ENCODE results near the gene PHACTR2.

PHACTR2 gene

GRCh38 chr6:143675946-143676345, 1.8 kb upstream of the PHACTR2 start:
- no peak for DNase-seq

GRCh38 chr6:143676437-143677045, 1.2 kb upstream of the PHACTR2 start:
- no peak for DNase-seq

- DNase-seq: no peak
Measured at GRCh38 chr6:143677577-143677890, 231 bp upstream of the PHACTR2 start.

- no peak for DNase-seq
Measured at GRCh38 chr6:143679041-143679440, 1.3 kb downstream of the PHACTR2 start.

GRCh38 chr6:143680141-143680540, 2.4 kb downstream of the PHACTR2 start:
- no peak for DNase-seq

DNA sequence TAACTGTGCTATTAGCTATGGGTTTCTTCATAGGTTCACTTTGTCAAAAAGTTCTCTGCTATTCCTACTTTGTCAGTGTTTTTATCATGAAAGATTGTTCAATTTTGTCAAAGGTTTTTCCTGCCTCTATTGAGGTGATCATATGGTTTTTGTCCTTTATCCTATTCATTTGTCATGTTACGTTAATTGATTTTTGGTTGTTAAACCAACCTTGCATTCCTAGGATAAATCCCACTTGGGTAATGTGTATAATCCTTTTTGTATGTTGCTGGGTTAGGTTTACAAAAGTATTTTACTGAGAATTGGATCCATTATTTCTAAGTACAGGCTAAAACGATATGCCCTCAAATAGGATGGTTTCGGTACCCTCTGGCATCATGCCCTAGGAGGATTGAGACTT, 5.0 kb downstream of the PHACTR2 start:
- DNase-seq: no peak

DNA sequence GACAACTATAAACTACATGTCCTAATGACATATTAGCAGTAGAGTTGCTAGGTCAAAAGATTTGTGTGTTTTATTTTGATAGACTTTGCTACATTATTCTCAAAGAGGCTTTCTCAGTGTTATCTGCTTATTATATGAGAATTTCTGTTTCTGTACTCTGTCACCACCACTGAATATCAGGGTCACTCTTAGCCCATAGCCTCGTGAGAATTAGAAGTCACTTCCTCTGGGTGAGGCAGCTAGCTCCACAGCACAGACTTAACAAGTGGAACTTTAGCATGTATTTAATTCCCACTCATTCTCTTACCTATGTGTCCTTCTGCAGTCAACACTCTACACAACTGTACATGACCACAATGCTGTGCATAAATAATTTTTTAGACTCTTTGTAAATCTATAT, 6.7 kb downstream of the PHACTR2 start:
- DNase-seq: no peak

DNA sequence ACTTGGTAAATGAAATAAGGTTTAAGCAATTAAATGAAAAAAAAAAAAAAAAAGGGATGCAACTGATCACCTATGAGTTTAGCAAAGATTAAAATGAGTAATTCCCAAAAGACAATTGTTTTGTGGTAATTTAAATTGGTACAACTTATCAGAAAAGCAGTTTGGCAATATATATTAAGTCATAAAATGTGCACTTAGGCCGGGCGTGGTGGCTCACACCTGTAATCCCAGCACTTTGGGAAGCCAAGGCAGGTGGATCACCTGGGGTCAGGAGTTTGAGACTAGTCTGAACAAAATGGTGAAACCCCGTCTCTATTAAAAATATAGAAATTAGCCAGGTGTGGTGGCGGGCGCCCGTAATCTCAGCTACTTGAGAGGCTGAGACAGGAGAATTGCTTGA, 7.9 kb downstream of the PHACTR2 start:
- no peak for DNase-seq

DNA sequence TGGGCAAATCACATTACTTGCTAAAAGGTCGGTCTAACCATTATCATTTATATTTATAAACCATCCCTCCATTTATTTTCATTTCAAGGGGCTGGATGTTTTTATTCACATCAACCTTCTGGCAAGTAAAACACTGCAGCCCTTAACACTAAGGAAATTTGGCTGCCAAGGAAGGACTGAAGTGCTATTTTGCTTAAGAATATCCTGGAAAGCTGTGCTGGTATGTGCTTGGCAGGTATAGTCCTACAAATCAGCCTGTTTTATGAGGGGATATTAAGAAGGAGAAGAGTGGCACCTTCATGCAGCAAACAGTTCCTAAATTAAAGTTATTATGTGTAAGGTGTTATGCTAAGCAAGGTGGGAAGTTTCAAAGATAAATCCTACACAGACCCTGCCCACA, 9.8 kb downstream of the PHACTR2 start:
- DNase-seq: no peak

GRCh38 chr6:143688681-143689080, 10.9 kb downstream of the PHACTR2 start:
- DNase-seq: no peak

DNA sequence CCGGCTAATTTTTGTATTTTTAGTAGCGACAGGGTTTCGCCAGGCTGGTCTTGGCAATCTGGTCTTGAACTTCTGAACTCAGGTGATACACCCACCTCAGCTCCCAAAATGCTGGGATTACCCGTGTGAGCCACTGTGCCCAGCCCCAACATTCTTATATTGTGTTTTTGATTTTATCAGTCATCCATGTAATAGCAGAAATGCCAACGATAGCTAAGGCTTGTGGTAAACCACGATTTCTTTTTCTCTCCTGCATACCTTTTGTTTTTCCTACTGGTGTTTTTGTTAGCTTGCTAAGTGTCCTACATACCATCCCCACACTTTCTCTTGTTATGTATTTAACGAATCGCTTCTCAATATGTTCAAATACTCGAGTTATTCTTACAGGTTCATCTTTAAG, 12.1 kb downstream of the PHACTR2 start:
- no peak for DNase-seq

- DNase-seq: no peak
Measured at GRCh38 chr6:143691155-143691554, 13.4 kb downstream of the PHACTR2 start.

DNA sequence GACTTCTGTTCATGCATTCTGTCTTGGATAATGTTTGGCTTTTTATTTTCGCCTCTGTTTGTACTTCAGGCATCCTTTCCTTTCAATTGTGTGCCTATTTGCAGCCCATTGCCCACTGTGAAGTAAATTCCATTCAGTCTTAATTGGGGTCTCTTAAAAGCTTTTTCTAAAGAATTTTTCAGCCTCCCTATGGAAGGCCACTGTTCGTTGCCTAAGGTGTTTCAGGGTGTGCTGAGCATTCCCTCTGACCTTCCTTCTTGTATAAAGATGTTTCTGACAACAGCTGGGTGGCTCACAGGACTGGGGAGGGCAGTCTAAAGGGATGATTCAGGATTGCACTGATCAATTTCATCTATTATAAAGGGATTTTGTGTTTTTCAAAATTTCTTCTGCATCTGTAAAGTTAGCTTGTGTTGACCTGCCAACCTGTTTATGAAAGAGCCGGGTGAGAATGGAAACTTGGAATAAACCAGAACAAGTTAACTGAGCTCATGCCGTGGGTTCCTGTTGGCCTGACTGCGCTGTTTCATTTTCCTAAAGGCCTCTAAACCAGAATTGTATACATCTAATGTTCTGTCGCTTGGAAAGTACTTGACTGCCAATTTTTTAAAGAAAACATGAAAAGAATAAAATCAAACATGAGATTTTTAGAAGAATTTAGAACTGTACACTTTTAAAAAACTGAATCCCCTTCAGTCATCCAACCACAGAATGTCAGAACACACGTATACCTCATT, 14.3 kb downstream of the PHACTR2 start:
- no peak for DNase-seq

DNA sequence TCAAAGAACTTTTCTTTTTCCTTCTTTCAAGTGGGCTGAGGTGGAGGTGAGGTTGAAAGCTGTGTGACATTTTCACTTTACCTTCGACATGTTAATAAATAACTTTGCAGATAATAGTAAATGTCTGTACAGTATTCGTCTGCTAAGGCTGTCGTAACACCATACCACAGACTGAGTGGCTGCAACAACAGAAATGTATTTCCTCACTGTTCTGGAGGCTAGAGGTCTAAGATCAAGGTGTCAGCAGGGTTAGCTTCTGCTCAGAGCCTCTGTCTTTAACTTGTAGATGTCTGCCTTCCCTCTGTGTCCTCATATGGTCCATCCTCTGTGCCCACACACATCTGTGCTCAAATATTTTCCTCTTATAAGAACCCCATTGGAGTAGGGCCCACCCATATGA, 14.9 kb downstream of the PHACTR2 start:
- no peak for DNase-seq

- no peak for DNase-seq
Measured at GRCh38 chr6:143694013-143694412, 16.2 kb downstream of the PHACTR2 start.

DNA sequence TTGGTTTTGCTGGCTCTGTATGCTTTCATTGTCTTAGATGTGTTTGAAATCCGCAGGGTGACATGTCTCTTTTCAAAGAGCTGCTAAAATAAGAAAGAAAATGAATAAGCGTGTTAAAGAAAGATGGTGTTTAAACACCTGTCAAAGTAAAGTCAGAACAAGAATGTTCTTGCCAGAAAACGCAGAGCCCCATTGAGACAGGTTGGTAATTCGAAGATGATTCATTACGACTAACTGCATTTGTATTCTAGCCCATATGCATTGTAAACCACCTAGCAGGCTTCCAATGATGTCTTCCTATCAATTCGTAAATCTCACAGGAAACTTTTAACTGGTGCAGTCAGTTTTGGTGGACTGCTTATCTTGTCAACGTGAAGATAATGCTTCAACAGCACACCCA, 16.8 kb downstream of the PHACTR2 start:
- no peak for DNase-seq

DNA sequence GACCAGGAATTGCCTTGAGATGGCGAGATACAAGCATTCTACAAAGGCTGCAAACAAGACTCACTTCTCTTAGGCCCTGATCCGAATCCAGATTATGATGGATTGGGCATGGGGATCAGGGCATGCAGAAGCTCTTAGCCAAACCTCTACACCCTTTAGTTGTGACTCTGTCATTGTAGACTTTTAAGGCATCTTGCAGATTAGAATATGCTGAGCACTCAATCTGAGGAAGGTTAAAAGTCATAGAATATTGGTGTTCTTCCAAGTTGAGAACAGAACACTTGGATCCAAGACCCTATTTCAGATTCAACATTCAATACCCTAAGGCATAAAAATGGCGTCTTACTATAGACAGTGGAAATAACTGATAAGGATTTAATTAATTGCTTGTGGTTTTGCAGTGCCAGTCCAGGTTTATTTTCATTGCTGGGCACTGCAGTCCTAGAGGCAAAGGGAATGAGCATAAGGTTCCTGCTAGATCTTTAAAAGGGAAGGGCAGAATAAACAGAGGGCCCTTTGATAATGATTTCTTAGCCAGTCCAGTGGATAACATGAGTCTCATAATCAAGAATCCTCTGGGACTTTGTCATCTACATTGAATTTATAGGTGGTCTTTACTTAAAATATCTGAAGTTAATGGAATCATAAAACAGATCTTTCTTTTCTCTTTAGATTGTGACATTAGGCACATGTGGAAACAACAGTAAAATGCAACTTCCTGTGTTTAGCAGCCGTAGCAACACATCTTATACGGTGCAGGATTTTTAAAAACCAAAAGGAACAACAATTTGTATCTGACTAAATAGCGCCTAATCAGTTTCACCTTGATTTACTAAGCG, 17.6 kb downstream of the PHACTR2 start:
- DNase-seq: no peak

GRCh38 chr6:143695969-143696663, 18.4 kb downstream of the PHACTR2 start:
- DNase-seq: no peak

- DNase-seq: no peak
Measured at GRCh38 chr6:143696664-143697000, 18.9 kb downstream of the PHACTR2 start.

GRCh38 chr6:143697076-143697800, 19.5 kb downstream of the PHACTR2 start:
- no peak for DNase-seq

GRCh38 chr6:143698329-143698728, 20.6 kb downstream of the PHACTR2 start:
- no peak for DNase-seq

GRCh38 chr6:143698759-143699429, 21.1 kb downstream of the PHACTR2 start:
- DNase-seq: no peak

Data from cortex of kidney (tissue), 1 donor.